ENCODE measurements around the gene JADE1.

GRCh38 chr4:128844931-128845330 is 35.4 kb downstream of the JADE1 start:
- no peak for TF ChIP-seq REPIN1 (tag by site-specific recombination; IDR thresholded peaks at IDR 0.05; ENCODE audit: low read depth)
- no peak for TF ChIP-seq CTCF (tag by site-specific recombination; IDR thresholded peaks at IDR 0.05)
- no peak for TF ChIP-seq ZNF292 (tag by site-specific recombination; IDR thresholded peaks at IDR 0.05; ENCODE audit: borderline replicate concordance, low read depth)
- no peak for TF ChIP-seq ZNF274 (IDR thresholded peaks at IDR 0.05; ENCODE audit: low read length)
- TF ChIP-seq ZNF274 (tag by site-specific recombination; IDR thresholded peaks at IDR 0.05; ENCODE audit: borderline replicate concordance) = no peak
- TF ChIP-seq WT1 (tag by site-specific recombination; IDR thresholded peaks at IDR 0.05) = no peak
- no peak for TF ChIP-seq ZNF777 (tag by site-specific recombination; IDR thresholded peaks at IDR 0.05; ENCODE audit: borderline replicate concordance)
- TF ChIP-seq KLF10 (tag by site-specific recombination; IDR thresholded peaks at IDR 0.05) = no peak
- no peak for TF ChIP-seq ZNF24 (tag by site-specific recombination; IDR thresholded peaks at IDR 0.05)
- no peak for TF ChIP-seq ZSCAN18 (tag by site-specific recombination; IDR thresholded peaks at IDR 0.05)
- no peak for TF ChIP-seq ZNF362 (tag by site-specific recombination; IDR thresholded peaks at IDR 0.05)
- TF ChIP-seq HOXC10 (CRISPR knock-in tag; IDR thresholded peaks at IDR 0.05) = no peak
- no peak for TF ChIP-seq ZNF184 (tag by site-specific recombination; IDR thresholded peaks at IDR 0.05)
- no peak for TF ChIP-seq KLF16 (tag by site-specific recombination; IDR thresholded peaks at IDR 0.05)
- no peak for TF ChIP-seq ZNF548 (tag by site-specific recombination; IDR thresholded peaks at IDR 0.05)

Measured in HEK293 (cell line).